Thymus (tissue), 11 donors: Measurements from ENCODE around the gene GPR15LG. TPM values are rescaled to one million over a fixed set of nuclear protein-coding genes. Genes with fewer than 3 reads are reported as not detected.

Experiments
- DNase-seq, 9 donors: peaks; one replicate each; pipeline ENCODE4 v3.0.0-alpha.2; 2013; ENCODE audit warnings: low spot score in 9 of 9, low read depth in 6 of 9, missing footprints in 1 of 9
- H3K27ac ChIP-seq, 2 donors: one replicate each; pipeline ENCODE4 v1.5.1; 2013; ENCODE audit warnings: control low read depth in 1 of 2, low read depth in 1 of 2, low read length in 1 of 2, mild to moderate bottlenecking in 1 of 2, moderate library complexity in 1 of 2
- H3K27me3 ChIP-seq, 2 donors: one replicate each; pipeline ENCODE4 v1.5.1; 2013; ENCODE audit warnings: low read length in 1 of 2; ENCODE audit not compliant: control insufficient read depth in 2 of 2, insufficient read depth in 1 of 2
- H3K36me3 ChIP-seq, 2 donors: one replicate each; pipeline ENCODE4 v1.5.1; 2013; ENCODE audit warnings: low read length in 1 of 2, mild to moderate bottlenecking in 1 of 2, moderate library complexity in 1 of 2; ENCODE audit not compliant: control insufficient read depth in 2 of 2, insufficient read depth in 2 of 2
- H3K4me1 ChIP-seq, 2 donors: one replicate each; pipeline ENCODE4 v1.5.1; 2013; ENCODE audit warnings: low read length in 2 of 2; ENCODE audit not compliant: control insufficient read depth in 2 of 2, insufficient read depth in 2 of 2
- H3K4me3 ChIP-seq, 2 donors: one replicate each; pipeline ENCODE4 v1.5.1; 2013; ENCODE audit warnings: low read length in 2 of 2, control low read depth in 1 of 2, mild to moderate bottlenecking in 1 of 2
- H3K9me3 ChIP-seq, 2 donors: one replicate each; pipeline ENCODE4 v1.5.1; 2013; ENCODE audit warnings: low read length in 1 of 2, mild to moderate bottlenecking in 1 of 2; ENCODE audit not compliant: control insufficient read depth in 2 of 2, insufficient read depth in 1 of 2
- WGBS: extraction: QIAGEN DNeasy Blood & Tissue Kit; methylation state at CpG from one replicate; pipeline ENCODE4 v1.1.7; 2013; 5-methylcytosine and 5-hydroxymethylcytosine counted together
- polyA plus RNA-seq: library from polyadenylated mRNA; stranded (reverse); fragments of 200-250 nt; gene quantifications from one replicate; pipeline ENCODE4 v1.2.3, GENCODE V29; 2013
- total RNA-seq: library from RNA; stranded (reverse); fragments of 120-200 nt; gene quantifications from one replicate; pipeline ENCODE4 v1.2.4, GENCODE V29; 2013
- donor health status: healthy.

The GPR15LG gene
- total and polyA plus RNA-seq, 2 donors = 0.38 to 7.7 TPM

- Histone ChIP-seq H3K36me3 (no peaks in the 10 kb centered on the region), H3K9me3 (no peaks in the 10 kb centered on the region), H3K4me3 (peak overlapping the region in 1 of 2 donors; percentile 53), H3K27ac (no peak overlapping the region), H3K4me1 (peaks cover 22 to 32% of the 10 kb centered on the region in 2 donors), H3K27me3 (peaks cover 10 to 72% of the 10 kb centered on the region in 2 donors)
- no peak for DNase-seq
- 25% methylated on average over 43 of the region's 43 CpGs for WGBS
These were observed 21.6 kb downstream of the GPR15LG start for GRCh38 chr10:84195044-84195830.

GRCh38 chr10:84196083-84196482, 22.5 kb downstream of the GPR15LG start:
- DNase-seq = peak in 2 of 9 donors; percentile 40 to 49
- no peak overlapping the region for H3K27ac ChIP-seq
- H3K4me1 ChIP-seq = peaks cover 16 to 26% of the 10 kb centered on the region in 2 donors
- H3K9me3 ChIP-seq = no peaks in the 10 kb centered on the region
- WGBS = 16% methylated on average over 4 of the region's 4 CpGs
- H3K27me3 ChIP-seq = peaks cover 10 to 72% of the 10 kb centered on the region in 2 donors
- no peak overlapping the region for H3K4me3 ChIP-seq
- H3K36me3 ChIP-seq = no peaks in the 10 kb centered on the region

- 89% methylated on average over 5 of the region's 5 CpGs for WGBS
- Histone ChIP-seq H3K27me3 (peaks cover 10 to 66% of the 10 kb centered on the region in 2 donors), H3K36me3 (no peaks in the 10 kb centered on the region), H3K4me1 (peaks cover 8 to 18% of the 10 kb centered on the region in 2 donors), H3K4me3 (no peak overlapping the region), H3K27ac (no peak overlapping the region), H3K9me3 (no peaks in the 10 kb centered on the region)
- no peak for DNase-seq
These were observed 23.3 kb downstream of the GPR15LG start for GRCh38 chr10:84196941-84197340.

GRCh38 chr10:84197643-84198042, 24.0 kb downstream of the GPR15LG start:
- Histone ChIP-seq H3K9me3 (peaks cover 0 to 1% of the 10 kb centered on the region in 2 donors), H3K4me3 (no peak overlapping the region), H3K4me1 (peaks cover 8 to 17% of the 10 kb centered on the region in 2 donors), H3K27me3 (peaks cover 10 to 61% of the 10 kb centered on the region in 2 donors), H3K36me3 (no peaks in the 10 kb centered on the region), H3K27ac (no peak overlapping the region)
- WGBS = 95% methylated on average over 5 of the region's 5 CpGs
- no peak for DNase-seq

GRCh38 chr10:84198206-84198915, 24.8 kb downstream of the GPR15LG start:
- H3K27ac ChIP-seq = no peak overlapping the region
- H3K36me3 ChIP-seq = no peaks in the 10 kb centered on the region
- peaks cover 10 to 54% of the 10 kb centered on the region in 2 donors for H3K27me3 ChIP-seq
- H3K9me3 ChIP-seq = peaks cover 0 to 1% of the 10 kb centered on the region in 2 donors
- 92% methylated on average over 7 of the region's 7 CpGs for whole genome bisulfite sequencing
- no peak for DNase-seq
- peaks cover 8 to 17% of the 10 kb centered on the region in 2 donors for H3K4me1 ChIP-seq
- H3K4me3 ChIP-seq = no peak overlapping the region

GRCh38 chr10:84200537-84201243, 27.1 kb downstream of the GPR15LG start:
- no peak overlapping the region for H3K27ac ChIP-seq
- 92% methylated on average over 11 of the region's 11 CpGs for WGBS

GRCh38 chr10:84201244-84201606, 27.6 kb downstream of the GPR15LG start:
- H3K4me1 ChIP-seq = peaks cover 0 to 2% of the 10 kb centered on the region in 2 donors
- no peak overlapping the region for H3K27ac ChIP-seq
- peaks cover 0 to 25% of the 10 kb centered on the region in 2 donors for H3K27me3 ChIP-seq
- H3K9me3 ChIP-seq = peaks cover 0 to 1% of the 10 kb centered on the region in 2 donors
- DNase-seq = no peak
- no peak overlapping the region for H3K4me3 ChIP-seq
- 81% methylated on average over 6 of the region's 6 CpGs for WGBS
- no peaks in the 10 kb centered on the region for H3K36me3 ChIP-seq

More at GRCh38 chr10:84200537-84201243, 27.1 kb downstream of the GPR15LG start:
- Histone ChIP-seq H3K4me1 (peaks cover 3 to 5% of the 10 kb centered on the region in 2 donors), H3K9me3 (peaks cover 0 to 1% of the 10 kb centered on the region in 2 donors), H3K4me3 (no peak overlapping the region), H3K27me3 (peaks cover 2 to 30% of the 10 kb centered on the region in 2 donors), H3K36me3 (no peaks in the 10 kb centered on the region)
- DNase-seq = no peak

- no peak overlapping the region for H3K27ac ChIP-seq
- WGBS = 95% methylated on average over 11 of the region's 11 CpGs
- no peaks in the 10 kb centered on the region for H3K4me1 ChIP-seq
- peaks cover 0 to 1% of the 10 kb centered on the region in 2 donors for H3K9me3 ChIP-seq
- H3K36me3 ChIP-seq = no peaks in the 10 kb centered on the region
- peaks cover 0 to 20% of the 10 kb centered on the region in 2 donors for H3K27me3 ChIP-seq
- no peak for DNase-seq
- H3K4me3 ChIP-seq = no peak overlapping the region
These were observed 28.1 kb downstream of the GPR15LG start for GRCh38 chr10:84201682-84202081.
